ENCODE measurements around the gene ESYT3. TPM values are rescaled to one million over a fixed set of nuclear protein-coding genes. Genes with fewer than 3 reads are reported as not detected.

The ESYT3 gene
- total RNA-seq, 1 experiment from 2014 or later: 6.4 TPM

DNA sequence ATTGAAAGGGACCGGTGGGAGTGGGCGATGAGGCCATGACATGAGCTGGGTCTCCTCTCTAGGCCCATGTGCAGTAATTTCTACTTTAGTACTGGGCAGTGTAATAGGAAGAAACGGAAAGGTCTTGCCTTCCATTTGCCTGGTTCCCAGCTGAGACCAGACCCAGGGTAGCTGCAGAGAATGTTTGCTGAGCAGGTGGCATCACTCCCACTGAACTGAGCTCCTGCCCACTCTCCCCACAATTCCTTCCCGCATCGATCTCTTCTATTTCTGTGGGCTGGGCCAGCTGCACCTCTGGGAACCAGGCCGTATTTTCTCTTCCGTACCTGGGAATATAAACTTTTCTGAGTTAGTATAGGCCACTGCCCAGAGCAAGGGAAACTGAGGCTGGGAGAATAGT is 15.8 kb downstream of the ESYT3 start:
- CTCF ChIA-PET: no interaction called here
- POLR2A ChIA-PET (ENCODE audit: unreplicated experiment): no interaction called here

DNA sequence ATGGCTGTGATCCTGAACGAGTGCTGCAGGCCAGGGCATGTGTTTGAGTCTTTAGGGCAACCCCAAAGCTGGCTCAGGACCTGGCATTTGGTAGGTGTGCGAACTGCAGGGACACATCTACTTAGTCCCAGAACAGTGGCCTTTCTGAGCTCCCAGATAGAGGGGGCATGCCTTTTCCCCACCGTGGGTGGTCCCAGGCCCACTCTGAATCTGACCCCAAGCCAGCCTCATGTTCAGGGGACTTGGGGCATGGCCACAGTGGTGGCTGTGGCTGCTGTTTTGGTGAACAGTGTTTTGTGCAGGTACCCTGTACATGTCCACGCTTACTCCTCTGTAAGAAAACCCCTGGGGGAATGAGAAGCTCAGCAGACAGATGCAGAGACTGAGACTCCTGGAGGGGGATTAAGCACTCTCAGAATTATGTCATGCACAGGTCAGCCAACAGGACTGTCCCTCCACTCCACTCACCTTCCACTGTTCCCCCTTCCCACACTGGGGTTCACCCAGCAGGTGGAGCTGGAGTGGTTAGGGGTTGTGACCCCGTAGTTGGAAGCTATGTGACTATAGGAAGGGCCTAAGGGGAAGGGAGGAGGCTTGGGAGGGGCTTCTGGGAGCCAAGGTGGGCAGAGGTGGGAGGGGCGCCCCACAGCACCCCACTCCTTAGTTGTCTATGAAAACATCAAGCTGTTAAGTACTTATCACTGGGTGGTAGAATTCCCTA is 16.4 kb downstream of the ESYT3 start:
- BruUV-seq (replicated peaks): no TSS peak
- no peaks in the 10 kb centered on the region for H3K27me3 ChIP-seq (ENCODE audit: insufficient read depth, low read depth)
- intact Hi-C loops (cut with micrococcal nuclease; ENCODE audit: unreplicated experiment): no loop called here
- TF ChIP-seq EZH2 (IDR thresholded peaks at IDR 0.05; ENCODE audit: low read depth): no peak
- TF ChIP-seq, protein P1, sequence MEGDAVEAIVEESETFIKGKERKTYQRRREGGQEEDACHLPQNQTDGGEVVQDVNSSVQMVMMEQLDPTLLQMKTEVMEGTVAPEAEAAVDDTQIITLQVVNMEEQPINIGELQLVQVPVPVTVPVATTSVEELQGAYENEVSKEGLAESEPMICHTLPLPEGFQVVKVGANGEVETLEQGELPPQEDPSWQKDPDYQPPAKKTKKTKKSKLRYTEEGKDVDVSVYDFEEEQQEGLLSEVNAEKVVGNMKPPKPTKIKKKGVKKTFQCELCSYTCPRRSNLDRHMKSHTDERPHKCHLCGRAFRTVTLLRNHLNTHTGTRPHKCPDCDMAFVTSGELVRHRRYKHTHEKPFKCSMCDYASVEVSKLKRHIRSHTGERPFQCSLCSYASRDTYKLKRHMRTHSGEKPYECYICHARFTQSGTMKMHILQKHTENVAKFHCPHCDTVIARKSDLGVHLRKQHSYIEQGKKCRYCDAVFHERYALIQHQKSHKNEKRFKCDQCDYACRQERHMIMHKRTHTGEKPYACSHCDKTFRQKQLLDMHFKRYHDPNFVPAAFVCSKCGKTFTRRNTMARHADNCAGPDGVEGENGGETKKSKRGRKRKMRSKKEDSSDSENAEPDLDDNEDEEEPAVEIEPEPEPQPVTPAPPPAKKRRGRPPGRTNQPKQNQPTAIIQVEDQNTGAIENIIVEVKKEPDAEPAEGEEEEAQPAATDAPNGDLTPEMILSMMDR (conservative IDR thresholded peaks at IDR 0.05): no peak
- no peaks in the 10 kb centered on the region for H3K9me3 ChIP-seq (ENCODE audit: insufficient read depth, low read depth)
- H2AFZ ChIP-seq: no peak overlapping the region
- H3K4me2 ChIP-seq: no peak overlapping the region
- ChIA-PET CTCF (no interaction called here), POLR2A (ENCODE audit: unreplicated experiment) (no interaction called here)
- no peaks in the 10 kb centered on the region for H3K9me2 ChIP-seq (ENCODE audit: insufficient read depth)
- H3K4me1 ChIP-seq (replicated peaks; ENCODE audit: insufficient read depth): no peaks in the 10 kb centered on the region
- no peaks in the 10 kb centered on the region for H3F3A ChIP-seq (ENCODE audit: insufficient read depth, low read depth)
- H3K4me3 ChIP-seq: no peak overlapping the region
- H3K79me2 ChIP-seq (ENCODE audit: low read depth): no peaks in the 10 kb centered on the region
- H3K36me3 ChIP-seq (ENCODE audit: low read depth): no peaks in the 10 kb centered on the region
- no peak overlapping the region for H3K27ac ChIP-seq
- no peak for DNase-seq
- no peaks in the 10 kb centered on the region for H4K20me1 ChIP-seq (ENCODE audit: insufficient read depth)

More for the DNA sequence above, 15.8 kb downstream of the ESYT3 start:
- Histone ChIP-seq H3K9me3 (ENCODE audit: insufficient read depth, low read depth) (no peaks in the 10 kb centered on the region), H3K4me3 (no peak overlapping the region), H3K9me2 (ENCODE audit: insufficient read depth) (no peaks in the 10 kb centered on the region), H3K36me3 (ENCODE audit: low read depth) (no peaks in the 10 kb centered on the region), H2AFZ (no peak overlapping the region), H3K27me3 (ENCODE audit: insufficient read depth, low read depth) (no peaks in the 10 kb centered on the region), H3K27ac (no peak overlapping the region), H3K79me2 (ENCODE audit: low read depth) (no peaks in the 10 kb centered on the region), H3F3A (ENCODE audit: insufficient read depth, low read depth) (no peaks in the 10 kb centered on the region), H3K4me1 (replicated peaks; ENCODE audit: insufficient read depth) (no peaks in the 10 kb centered on the region), H3K4me2 (no peak overlapping the region), H4K20me1 (ENCODE audit: insufficient read depth) (no peaks in the 10 kb centered on the region)
- DNase-seq: no peak
- BruUV-seq (replicated peaks): no TSS peak
- TF ChIP-seq, protein P1 (conservative IDR thresholded peaks at IDR 0.05): no peak
- no peak for TF ChIP-seq EZH2 (IDR thresholded peaks at IDR 0.05; ENCODE audit: low read depth)
- intact Hi-C loops (cut with micrococcal nuclease; ENCODE audit: unreplicated experiment): no loop called here

DNA sequence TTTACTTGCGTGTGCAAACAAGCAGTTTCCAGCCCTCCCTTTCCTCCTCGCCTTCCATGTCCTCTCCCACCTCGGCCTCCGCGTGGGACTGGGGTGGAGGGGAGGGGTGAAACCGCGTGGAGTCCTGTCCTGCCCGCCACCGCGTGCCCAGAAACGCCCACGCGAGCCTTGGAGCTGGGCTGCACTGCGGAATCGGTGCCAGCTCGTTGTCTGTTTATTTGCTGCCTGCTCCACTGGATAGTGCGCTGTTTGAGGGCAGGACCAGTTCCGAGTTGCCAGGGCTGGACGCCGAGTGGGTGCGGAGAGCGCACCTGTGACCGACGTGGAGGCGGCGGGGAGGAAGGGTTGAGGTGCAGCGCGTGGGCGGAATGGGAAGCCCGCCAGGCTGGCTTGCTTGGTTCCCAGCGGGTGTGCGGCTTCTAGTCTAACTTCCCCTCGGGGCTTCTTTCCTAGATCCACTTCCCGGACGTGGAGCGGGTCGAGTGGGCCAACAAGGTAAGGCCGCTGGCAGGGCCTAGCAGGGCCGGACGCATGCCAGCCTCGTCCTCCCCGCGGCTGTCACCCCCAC is 17.3 kb downstream of the ESYT3 start:
- no peaks in the 10 kb centered on the region for H3K27me3 ChIP-seq (ENCODE audit: insufficient read depth, low read depth)
- no peaks in the 10 kb centered on the region for H3F3A ChIP-seq (ENCODE audit: insufficient read depth, low read depth)
- no peak overlapping the region for H3K4me3 ChIP-seq
- H3K36me3 ChIP-seq (ENCODE audit: low read depth): no peaks in the 10 kb centered on the region
- H3K27ac ChIP-seq: no peak overlapping the region
- H3K4me2 ChIP-seq: no peak overlapping the region
- H4K20me1 ChIP-seq (ENCODE audit: insufficient read depth): no peaks in the 10 kb centered on the region
- H3K9me3 ChIP-seq (ENCODE audit: insufficient read depth, low read depth): no peaks in the 10 kb centered on the region
- no peaks in the 10 kb centered on the region for H3K4me1 ChIP-seq (replicated peaks; ENCODE audit: insufficient read depth)
- ChIA-PET CTCF (no interaction called here), POLR2A (ENCODE audit: unreplicated experiment) (no interaction called here)
- H2AFZ ChIP-seq: no peak overlapping the region
- DNase-seq: no peak
- intact Hi-C loops (cut with micrococcal nuclease; ENCODE audit: unreplicated experiment): no loop called here
- no TSS peak for BruUV-seq (replicated peaks)
- no peaks in the 10 kb centered on the region for H3K79me2 ChIP-seq (ENCODE audit: low read depth)
- H3K9me2 ChIP-seq (ENCODE audit: insufficient read depth): no peaks in the 10 kb centered on the region
- TF ChIP-seq, protein P1 (conservative IDR thresholded peaks at IDR 0.05): no peak
- TF ChIP-seq EZH2 (IDR thresholded peaks at IDR 0.05; ENCODE audit: low read depth): no peak

Measured in PC-9 (cell line).